ENCODE results near the gene DENND1A. TPM values are rescaled to one million over a fixed set of nuclear protein-coding genes. Genes with fewer than 3 reads are reported as not detected.

DENND1A gene
- total and polyA plus RNA-seq, 2 of the 13 experiments (the other 11 are each of a cell fraction or from before 2014, with no cell fraction given) = 14.8 to 30.1 TPM

- TF ChIP-seq MAFK (conservative IDR thresholded peaks at IDR 0.05 in 1 of 2, IDR thresholded peaks at IDR 0.05 in 1 of 2; ENCODE audit: low read length in 2 of 2) (no peak), PHF21A (CRISPR knock-in tag; IDR thresholded peaks at IDR 0.05) (peak; percentile 33; the same call in 1 of the 2 replicates), ZNF296 (CRISPR knock-in tag; conservative IDR thresholded peaks at IDR 0.05) (no peak), ZNF672 (CRISPR knock-in tag; IDR thresholded peaks at IDR 0.05) (no peak), SMARCE1 (IDR thresholded peaks at IDR 0.05; ENCODE audit: borderline replicate concordance) (no peak), HDAC1 (CRISPR knock-in tag; IDR thresholded peaks at IDR 0.05) (no peak; the same call in 1 of the 2 replicates), SAP130 (CRISPR knock-in tag; IDR thresholded peaks at IDR 0.05; ENCODE audit: low read depth) (peak; percentile 58; the same call in 1 of the 2 replicates), EEA1 (CRISPR knock-in tag; IDR thresholded peaks at IDR 0.05; ENCODE audit: borderline replicate concordance) (no peak), MBD4 (IDR thresholded peaks at IDR 0.05; ENCODE audit: borderline replicate concordance, low read length) (no peak), THYN1 (CRISPR knock-in tag; IDR thresholded peaks at IDR 0.05; ENCODE audit: borderline replicate concordance, low read depth) (no peak), ZNF350 (CRISPR knock-in tag; IDR thresholded peaks at IDR 0.05; ENCODE audit: borderline replicate concordance, low read depth) (no peak), ZNF670 (CRISPR knock-in tag; IDR thresholded peaks at IDR 0.05; ENCODE audit: borderline replicate concordance) (no peak), PAF1 (CRISPR knock-in tag; IDR thresholded peaks at IDR 0.05) (no peak), MIER3 (CRISPR knock-in tag; IDR thresholded peaks at IDR 0.05; ENCODE audit: borderline replicate concordance) (no peak), ZNF75D (CRISPR knock-in tag; IDR thresholded peaks at IDR 0.05; ENCODE audit: borderline replicate concordance) (no peak), ZNF501 (CRISPR knock-in tag; IDR thresholded peaks at IDR 0.05) (no peak), SATB2 (CRISPR knock-in tag; IDR thresholded peaks at IDR 0.05) (no peak), E2F5 (CRISPR knock-in tag; conservative IDR thresholded peaks at IDR 0.05) (no peak), SRF (IDR thresholded peaks at IDR 0.05; ENCODE audit: low read depth, low read length) (peak; percentile 84), TCF7L2 (IDR thresholded peaks at IDR 0.05; ENCODE audit: low read depth, low read length) (no peak), ZSCAN5A (CRISPR knock-in tag; IDR thresholded peaks at IDR 0.05; ENCODE audit: borderline replicate concordance) (no peak), HOXA5 (CRISPR knock-in tag; IDR thresholded peaks at IDR 0.05) (peak; percentile 16; the same call in 1 of the 2 replicates), GMEB1 (CRISPR knock-in tag; IDR thresholded peaks at IDR 0.05; ENCODE audit: borderline replicate concordance) (no peak), PITX1 (CRISPR knock-in tag; IDR thresholded peaks at IDR 0.05) (0 out of 2 replicates have a peak, but pooled peaks have one; percentile 21), BORCS8-MEF2B (CRISPR knock-in tag; IDR thresholded peaks at IDR 0.05) (peak; percentile 18; the same call in 1 of the 2 replicates), MYC (CRISPR knock-in tag; IDR thresholded peaks at IDR 0.05; ENCODE audit: borderline replicate concordance) (peak; percentile 14; the same call in 1 of the 2 replicates)
- TF ChIP-seq, protein P1, sequence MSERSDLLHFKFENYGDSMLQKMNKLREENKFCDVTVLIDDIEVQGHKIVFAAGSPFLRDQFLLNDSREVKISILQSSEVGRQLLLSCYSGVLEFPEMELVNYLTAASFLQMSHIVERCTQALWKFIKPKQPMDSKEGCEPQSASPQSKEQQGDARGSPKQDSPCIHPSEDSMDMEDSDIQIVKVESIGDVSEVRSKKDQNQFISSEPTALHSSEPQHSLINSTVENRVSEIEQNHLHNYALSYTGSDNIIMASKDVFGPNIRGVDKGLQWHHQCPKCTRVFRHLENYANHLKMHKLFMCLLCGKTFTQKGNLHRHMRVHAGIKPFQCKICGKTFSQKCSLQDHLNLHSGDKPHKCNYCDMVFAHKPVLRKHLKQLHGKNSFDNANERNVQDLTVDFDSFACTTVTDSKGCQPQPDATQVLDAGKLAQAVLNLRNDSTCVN (CRISPR knock-in tag; IDR thresholded peaks at IDR 0.05; ENCODE audit: borderline replicate concordance) = no peak
These were observed 603 bp downstream of the DENND1A start (continued) for GRCh38 chr9:123929177-123929869.
